KMS-11 (cell line): ENCODE results near the gene GLMP.

Source experiments
- H2AFZ ChIP-seq: fragments of 200-600 bp; sonication (generic); 2 replicates; pipeline ENCODE4 v1.6.1; 2016; ENCODE audit warnings: antibody characterized with exemption, mixed run types, low read depth
- H3K27ac ChIP-seq: fragments of 200-600 bp; sonication (generic); 2 replicates; pipeline ENCODE4 v1.6.1; 2016; ENCODE audit warnings: mild to moderate bottlenecking, mixed run types
- H3K27me3 ChIP-seq: fragments of 200-600 bp; sonication (generic); 2 replicates; pipeline ENCODE4 v1.6.1; 2017; ENCODE audit warnings: mild to moderate bottlenecking, low read depth, mixed run types, moderate library complexity; ENCODE audit not compliant: insufficient read depth
- H3K36me3 ChIP-seq: fragments of 200-600 bp; sonication (generic); 2 replicates; pipeline ENCODE4 v1.6.1; 2017; ENCODE audit warnings: mild to moderate bottlenecking, mixed run types; ENCODE audit not compliant: insufficient read depth
- H3K4me1 ChIP-seq: fragments of 200-600 bp; sonication (generic); 2 replicates; pipeline ENCODE4 v1.6.1; 2016; ENCODE audit warnings: mild to moderate bottlenecking, low read depth, mixed run types; ENCODE audit not compliant: poor library complexity, severe bottlenecking
- H3K4me2 ChIP-seq: fragments of 200-600 bp; sonication (generic); 2 replicates; pipeline ENCODE4 v1.7.0; 2016; ENCODE audit warnings: mild to moderate bottlenecking, mixed run types
- H3K4me3 ChIP-seq: fragments of 200-600 bp; sonication (generic); IDR thresholded peaks from 2 replicates; pipeline ENCODE4 v1.6.1; 2017; ENCODE audit warnings: low read depth, low read length, mixed read lengths; ENCODE audit not compliant: insufficient read depth
- H3K79me2 ChIP-seq: fragments of 200-600 bp; sonication (generic); 2 replicates; pipeline ENCODE4 v1.6.1; 2016; ENCODE audit warnings: low read depth, mixed run types; ENCODE audit not compliant: insufficient read depth
- H3K9ac ChIP-seq: fragments of 200-600 bp; sonication (generic); 2 replicates; pipeline ENCODE4 v1.6.1; 2016; ENCODE audit warnings: mild to moderate bottlenecking, mixed run types
- H4K20me1 ChIP-seq: fragments of 200-600 bp; sonication (generic); 2 replicates; pipeline ENCODE4 v1.6.1; 2016; ENCODE audit warnings: mild to moderate bottlenecking, mixed run types; ENCODE audit not compliant: insufficient read depth
- TF ChIP-seq, protein P1 (sequence below): fragments of 200-600 bp; sonication (generic); conservative IDR thresholded peaks from 2 replicates; pipeline ENCODE4 v1.6.1; 2017; ENCODE audit warnings: low read depth, mild to moderate bottlenecking, antibody characterized with exemption, low read length, moderate library complexity, mixed read lengths

Gene GLMP

DNA sequence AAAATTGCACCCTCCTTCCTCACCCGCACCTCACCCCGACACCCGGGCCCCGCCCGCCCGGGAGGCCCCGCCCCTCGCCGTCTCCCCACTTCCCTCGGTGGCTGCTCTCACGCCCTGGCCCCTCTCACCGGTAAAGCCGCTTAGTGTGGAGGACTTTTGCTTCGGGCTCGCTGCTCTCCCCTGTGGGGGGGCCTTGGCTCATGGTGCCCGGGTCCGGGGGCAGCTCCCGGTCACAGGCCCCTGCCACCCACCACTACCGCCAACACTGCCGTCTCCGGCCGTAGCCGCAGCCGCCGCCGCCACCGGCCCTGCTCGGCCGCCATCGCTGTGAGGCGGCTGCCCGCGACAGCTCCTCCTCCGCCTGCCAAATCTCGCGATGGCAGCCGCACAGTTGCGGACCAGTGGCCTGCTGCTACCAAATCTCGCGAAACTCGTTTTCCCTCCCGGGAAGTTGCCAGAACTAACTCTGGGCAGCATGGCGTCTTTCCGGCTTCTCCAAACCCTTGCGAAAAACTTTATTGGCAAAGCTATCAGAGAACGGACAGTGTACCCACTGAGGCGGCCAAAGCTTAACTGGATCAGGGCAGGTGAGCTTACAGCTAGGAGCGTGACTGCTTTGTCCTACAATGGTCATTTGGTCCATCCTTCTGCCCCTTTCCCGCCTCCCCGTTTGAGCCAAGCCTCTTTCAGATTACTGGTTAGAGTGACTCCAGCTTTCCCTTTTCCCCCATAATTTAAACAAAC is 12.8 kb downstream of the GLMP start, which contains the start of gene SMG5:
Gene SMG5 (minus strand): TSS at position 347 of the 744 bp plus-strand sequence. CDS start 145 bp downstream, at position 202.
- Histone ChIP-seq H3K36me3 (peaks cover 14% of the 10 kb centered on the region; the same call in 1 of the 2 replicates), H3K27ac (peak within 1 kb of the TSS; percentile 62), H4K20me1 (peaks cover 18% of the 10 kb centered on the region), H3K4me2 (peak within 1 kb of the TSS; percentile 79), H3K4me3 (peak within 1 kb of the TSS; percentile 71), H3K27me3 (no peaks in the 10 kb centered on the region), H3K9ac (peak within 1 kb of the TSS; percentile 87), H2AFZ (peak within 1 kb of the TSS; percentile 65), H3K79me2 (peaks cover 65% of the 10 kb centered on the region), H3K4me1 (peaks cover 47% of the 10 kb centered on the region)
- TF ChIP-seq, protein P1, sequence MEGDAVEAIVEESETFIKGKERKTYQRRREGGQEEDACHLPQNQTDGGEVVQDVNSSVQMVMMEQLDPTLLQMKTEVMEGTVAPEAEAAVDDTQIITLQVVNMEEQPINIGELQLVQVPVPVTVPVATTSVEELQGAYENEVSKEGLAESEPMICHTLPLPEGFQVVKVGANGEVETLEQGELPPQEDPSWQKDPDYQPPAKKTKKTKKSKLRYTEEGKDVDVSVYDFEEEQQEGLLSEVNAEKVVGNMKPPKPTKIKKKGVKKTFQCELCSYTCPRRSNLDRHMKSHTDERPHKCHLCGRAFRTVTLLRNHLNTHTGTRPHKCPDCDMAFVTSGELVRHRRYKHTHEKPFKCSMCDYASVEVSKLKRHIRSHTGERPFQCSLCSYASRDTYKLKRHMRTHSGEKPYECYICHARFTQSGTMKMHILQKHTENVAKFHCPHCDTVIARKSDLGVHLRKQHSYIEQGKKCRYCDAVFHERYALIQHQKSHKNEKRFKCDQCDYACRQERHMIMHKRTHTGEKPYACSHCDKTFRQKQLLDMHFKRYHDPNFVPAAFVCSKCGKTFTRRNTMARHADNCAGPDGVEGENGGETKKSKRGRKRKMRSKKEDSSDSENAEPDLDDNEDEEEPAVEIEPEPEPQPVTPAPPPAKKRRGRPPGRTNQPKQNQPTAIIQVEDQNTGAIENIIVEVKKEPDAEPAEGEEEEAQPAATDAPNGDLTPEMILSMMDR: no peak; the same call in 1 of the 2 replicates

DNA sequence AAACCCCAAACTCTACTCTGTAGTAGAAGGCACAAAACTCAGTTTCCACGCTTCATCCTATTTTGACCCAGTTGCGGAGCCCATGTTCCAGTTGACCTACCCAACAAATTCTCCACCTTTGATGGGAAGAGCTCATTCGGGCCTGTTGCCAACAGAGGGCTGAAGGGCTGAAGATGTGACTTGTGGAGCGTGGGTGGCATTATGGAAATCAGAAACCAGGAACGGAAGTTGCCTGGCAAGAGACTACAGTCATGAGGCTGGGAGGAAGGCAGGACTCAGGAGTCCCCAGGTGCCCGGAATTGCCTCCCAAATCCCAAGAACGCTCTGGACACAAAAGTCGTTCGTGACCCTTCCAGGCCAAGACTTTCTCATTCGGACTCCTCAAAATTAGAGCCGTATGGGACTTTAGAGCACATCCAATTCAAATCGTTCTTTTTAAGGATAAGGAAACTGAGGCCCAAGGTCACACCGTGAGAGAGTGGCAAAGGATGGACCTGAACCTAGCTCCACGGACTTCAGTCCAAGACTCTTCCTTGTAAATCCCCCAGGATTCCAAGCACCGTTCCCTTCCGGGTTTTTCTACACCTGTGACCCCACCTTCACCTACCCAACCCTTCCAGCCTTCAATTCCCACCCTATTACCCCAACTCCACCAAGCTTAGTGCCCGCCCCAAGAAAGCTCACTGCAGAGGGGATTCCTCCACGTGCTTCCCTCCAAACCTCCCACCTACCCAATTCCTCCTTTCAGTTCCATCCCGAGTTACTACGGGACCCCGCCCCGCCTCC is 13.6 kb downstream of the GLMP start:
- TF ChIP-seq, protein P1: no peak
- Histone ChIP-seq H3K79me2 (peaks cover 65% of the 10 kb centered on the region), H3K4me3 (peak overlapping the region; percentile 71), H4K20me1 (peaks cover 18% of the 10 kb centered on the region), H3K36me3 (peaks cover 18% of the 10 kb centered on the region; the same call in 1 of the 2 replicates), H3K27ac (peak overlapping the region; percentile 62), H3K27me3 (no peaks in the 10 kb centered on the region), H3K4me2 (peak overlapping the region; percentile 79), H3K9ac (peak overlapping the region; percentile 87), H2AFZ (peak overlapping the region; percentile 65), H3K4me1 (peaks cover 47% of the 10 kb centered on the region)

DNA sequence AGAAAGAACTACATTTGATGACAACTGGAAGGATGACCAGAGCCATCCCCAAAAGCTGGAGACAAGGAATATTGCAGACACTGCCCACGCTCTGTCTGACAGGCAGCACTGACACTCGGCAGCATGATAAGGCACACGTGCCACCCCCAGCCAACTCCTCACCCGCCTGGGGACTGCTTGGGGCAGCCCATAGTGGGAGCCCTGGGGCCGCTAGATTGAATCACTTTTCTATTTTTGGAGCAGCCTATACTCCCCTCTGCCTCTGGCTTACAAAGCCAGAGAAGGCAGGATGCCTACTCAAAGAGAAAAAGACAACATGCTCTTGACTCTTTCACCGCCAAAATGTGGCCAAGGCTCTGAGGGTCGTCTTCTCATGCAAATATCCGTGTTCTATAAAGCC is 14.2 kb downstream of the GLMP start:
- TF ChIP-seq, protein P1: peak; percentile 42; the same call in 1 of the 2 replicates
- Histone ChIP-seq H3K9ac (peak overlapping the region; percentile 87; the same call in 1 of the 2 replicates), H3K27me3 (no peaks in the 10 kb centered on the region), H3K36me3 (peaks cover 23% of the 10 kb centered on the region; the same call in 1 of the 2 replicates), H2AFZ (no peak overlapping the region), H3K79me2 (peaks cover 65% of the 10 kb centered on the region), H4K20me1 (peaks cover 18% of the 10 kb centered on the region), H3K4me1 (peaks cover 47% of the 10 kb centered on the region), H3K4me3 (peak overlapping the region; percentile 71), H3K4me2 (peak overlapping the region; percentile 79), H3K27ac (peak overlapping the region; percentile 62)

DNA sequence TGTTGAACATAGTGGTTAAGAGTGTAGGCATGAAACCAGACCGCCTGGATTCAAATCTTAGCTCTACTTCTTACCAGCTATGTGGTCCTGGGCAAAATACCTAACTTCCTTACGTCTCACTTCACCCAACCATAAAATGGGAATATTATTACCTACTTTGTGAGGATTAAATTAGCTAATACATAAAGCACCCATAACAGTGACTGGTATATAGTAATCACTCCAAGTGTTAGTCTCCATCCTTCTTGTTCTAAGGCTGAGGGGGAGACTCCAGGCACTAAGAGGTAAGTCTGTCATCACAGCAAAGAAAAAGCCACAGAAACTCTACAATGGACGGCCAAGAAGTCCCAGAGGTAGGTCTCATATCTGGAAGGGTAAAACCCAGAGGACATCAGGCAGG is 15.6 kb downstream of the GLMP start:
- H4K20me1 ChIP-seq: peaks cover 18% of the 10 kb centered on the region
- no peak overlapping the region for H3K27ac ChIP-seq
- H3K4me3 ChIP-seq: no peak overlapping the region
- TF ChIP-seq, protein P1: no peak
- H3K27me3 ChIP-seq: no peaks in the 10 kb centered on the region
- peaks cover 65% of the 10 kb centered on the region for H3K79me2 ChIP-seq
- no peak overlapping the region for H3K9ac ChIP-seq
- H3K4me1 ChIP-seq: peaks cover 47% of the 10 kb centered on the region
- H3K4me2 ChIP-seq: peak overlapping the region; percentile 79
- no peak overlapping the region for H2AFZ ChIP-seq
- peaks cover 33% of the 10 kb centered on the region; the same call in 1 of the 2 replicates for H3K36me3 ChIP-seq
